GM04503 (cell line): ENCODE data around the gene ILK.

Source experiments
- DNase-seq: peaks from one replicate; pipeline ENCODE4 v3.0.0-alpha.2; 2012; ENCODE audit warnings: low read depth

The ILK gene

DNA sequence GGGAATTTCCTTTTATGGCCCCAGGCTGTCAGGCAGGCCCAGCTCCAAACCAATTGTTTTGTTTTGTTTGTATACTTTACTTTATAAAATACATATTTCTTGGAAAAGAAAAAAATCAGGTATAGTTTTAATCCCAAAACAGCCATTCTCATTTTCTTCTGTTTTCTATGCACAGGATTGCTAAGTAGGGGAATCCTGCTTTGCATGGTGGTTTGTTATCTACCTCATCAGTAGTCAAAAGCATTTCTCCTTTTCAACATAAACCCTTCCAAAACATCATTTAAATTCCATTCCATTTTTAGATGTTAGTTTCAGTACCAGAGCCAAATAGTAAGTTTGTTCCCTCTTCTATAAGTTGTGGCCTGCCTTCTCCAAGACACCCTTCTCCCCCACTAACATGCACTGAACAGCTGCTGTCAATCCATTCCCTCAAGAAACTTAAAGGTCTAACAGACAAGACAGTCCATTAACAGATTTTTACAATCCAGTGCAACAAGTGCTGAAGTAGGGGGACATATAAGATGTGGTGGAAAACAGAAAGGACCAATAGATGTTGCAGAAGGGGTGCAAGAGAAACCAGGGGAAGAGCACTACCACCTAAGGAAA is 3.7 kb downstream of the ILK start:
- DNase-seq = no peak

DNA sequence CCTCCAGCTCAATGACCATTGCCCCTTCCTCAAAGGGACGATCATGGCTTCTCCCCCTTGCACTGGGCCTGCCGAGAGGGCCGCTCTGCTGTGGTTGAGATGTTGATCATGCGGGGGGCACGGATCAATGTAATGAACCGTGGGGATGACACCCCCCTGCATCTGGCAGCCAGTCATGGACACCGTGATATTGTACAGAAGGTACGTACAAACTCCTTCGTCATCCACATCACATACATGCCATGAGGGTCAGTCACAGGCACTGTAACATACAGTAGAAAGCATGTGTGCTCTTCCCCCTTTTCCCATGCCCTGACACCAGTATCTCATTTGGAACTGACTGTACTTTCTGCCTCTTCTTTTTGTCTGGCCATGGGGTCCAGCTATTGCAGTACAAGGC is 4.4 kb downstream of the ILK start:
- no peak for DNase-seq

DNA sequence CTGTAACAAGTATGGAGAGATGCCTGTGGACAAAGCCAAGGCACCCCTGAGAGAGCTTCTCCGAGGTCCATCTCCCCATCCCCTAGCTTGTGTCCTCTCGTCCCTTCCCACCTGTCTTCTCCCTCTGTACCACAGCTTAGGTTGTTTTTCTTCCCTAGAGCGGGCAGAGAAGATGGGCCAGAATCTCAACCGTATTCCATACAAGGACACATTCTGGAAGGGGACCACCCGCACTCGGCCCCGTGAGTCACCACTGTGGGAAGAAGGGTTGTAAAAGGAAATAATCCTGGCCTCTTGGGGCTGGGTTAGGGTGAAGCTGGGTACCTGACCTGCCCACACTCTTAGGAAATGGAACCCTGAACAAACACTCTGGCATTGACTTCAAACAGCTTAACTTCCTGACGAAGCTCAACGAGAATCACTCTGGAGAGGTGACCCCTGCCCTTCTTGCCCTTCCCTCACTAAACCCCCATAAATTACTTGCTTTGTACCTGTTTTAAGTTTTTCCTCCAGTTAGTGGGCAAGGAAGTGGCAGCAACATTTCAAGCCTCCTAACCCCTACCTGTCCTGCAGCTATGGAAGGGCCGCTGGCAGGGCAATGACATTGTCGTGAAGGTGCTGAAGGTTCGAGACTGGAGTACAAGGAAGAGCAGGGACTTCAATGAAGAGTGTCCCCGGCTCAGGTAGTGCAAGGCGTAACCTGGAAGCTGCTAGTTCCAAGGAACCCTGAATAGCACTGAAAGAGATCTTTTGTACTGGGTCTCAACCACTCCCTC is 5.3 kb downstream of the ILK start:
- DNase-seq = no peak

DNA sequence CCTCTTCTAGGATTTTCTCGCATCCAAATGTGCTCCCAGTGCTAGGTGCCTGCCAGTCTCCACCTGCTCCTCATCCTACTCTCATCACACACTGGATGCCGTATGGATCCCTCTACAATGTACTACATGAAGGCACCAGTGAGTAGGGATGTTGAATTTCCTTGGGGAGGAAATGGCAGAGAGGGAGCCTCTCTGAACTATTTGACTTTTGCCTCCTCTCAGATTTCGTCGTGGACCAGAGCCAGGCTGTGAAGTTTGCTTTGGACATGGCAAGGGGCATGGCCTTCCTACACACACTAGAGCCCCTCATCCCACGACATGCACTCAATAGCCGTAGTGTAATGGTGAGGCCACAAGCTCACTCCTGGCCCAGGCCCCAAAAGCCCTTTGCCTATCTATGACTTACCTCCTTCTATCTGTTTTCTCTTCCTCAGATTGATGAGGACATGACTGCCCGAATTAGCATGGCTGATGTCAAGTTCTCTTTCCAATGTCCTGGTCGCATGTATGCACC is 6.0 kb downstream of the ILK start:
- no peak for DNase-seq

DNA sequence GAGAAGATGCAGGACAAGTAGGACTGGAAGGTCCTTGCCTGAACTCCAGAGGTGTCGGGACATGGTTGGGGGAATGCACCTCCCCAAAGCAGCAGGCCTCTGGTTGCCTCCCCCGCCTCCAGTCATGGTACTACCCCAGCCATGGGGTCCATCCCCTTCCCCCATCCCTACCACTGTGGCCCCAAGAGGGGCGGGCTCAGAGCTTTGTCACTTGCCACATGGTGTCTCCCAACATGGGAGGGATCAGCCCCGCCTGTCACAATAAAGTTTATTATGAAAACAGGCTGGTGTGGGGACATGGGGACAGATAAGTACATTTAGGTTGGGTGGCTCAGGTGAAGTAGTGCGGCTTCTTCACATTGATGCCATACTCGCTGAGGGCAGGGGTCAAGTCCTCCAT is 7.0 kb downstream of the ILK start:
- no peak for DNase-seq

DNA sequence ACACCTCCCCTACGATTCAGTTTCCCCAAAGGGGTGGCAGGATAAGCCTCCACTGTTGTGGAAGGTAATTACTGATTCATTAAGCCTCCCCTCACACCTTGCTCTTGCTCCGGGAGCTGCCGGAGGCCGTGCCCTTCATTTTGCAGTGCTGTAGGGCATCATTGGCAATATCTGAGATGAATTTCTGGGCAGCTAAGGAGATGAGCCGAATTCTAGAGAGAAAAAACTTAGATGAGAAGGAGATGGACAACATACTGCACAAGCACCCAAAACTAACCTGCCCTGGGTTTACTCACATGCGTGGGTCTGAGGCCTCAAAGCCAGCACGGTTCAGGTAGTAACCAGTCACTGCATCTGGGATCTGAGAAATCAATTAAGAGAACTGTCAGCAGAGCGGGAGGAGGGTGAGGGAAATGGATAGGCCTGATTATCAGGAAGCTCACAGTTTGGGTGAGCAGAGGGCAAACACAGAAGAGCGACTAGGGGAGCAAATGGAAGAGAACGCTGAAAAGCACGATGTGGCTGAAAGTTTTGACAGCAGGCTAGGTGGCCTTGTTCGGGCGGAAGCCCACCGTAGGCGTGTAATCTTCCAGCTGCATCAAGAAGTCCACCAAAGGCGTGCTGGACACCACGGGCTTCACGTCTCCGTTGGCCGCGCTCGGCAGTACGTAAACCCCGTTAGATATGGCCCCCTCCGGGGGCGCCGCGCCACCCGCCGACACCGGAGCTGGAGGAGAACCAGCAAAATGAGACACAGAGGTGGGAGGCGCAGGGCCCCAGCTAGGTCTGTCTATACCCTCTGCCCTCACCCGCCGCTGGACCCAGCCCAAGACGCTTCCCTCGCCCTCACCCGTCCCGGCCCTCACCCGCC is 7.8 kb downstream of the ILK start:
- DNase-seq = no peak

DNA sequence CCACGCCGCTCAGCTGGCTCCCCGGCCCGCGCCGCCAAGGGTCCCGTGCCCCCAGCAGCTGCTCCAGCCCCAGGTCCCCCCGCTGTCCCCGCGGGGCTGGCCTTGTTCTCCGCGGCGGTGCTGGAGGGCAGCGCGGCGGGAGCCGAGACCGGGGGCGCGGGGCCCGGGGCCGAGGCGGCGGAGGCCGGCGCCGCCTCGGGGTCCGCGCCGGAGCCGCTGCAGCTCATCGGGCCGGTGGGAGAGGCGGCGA is 8.3 kb downstream of the ILK start:
- DNase-seq = no peak

DNA sequence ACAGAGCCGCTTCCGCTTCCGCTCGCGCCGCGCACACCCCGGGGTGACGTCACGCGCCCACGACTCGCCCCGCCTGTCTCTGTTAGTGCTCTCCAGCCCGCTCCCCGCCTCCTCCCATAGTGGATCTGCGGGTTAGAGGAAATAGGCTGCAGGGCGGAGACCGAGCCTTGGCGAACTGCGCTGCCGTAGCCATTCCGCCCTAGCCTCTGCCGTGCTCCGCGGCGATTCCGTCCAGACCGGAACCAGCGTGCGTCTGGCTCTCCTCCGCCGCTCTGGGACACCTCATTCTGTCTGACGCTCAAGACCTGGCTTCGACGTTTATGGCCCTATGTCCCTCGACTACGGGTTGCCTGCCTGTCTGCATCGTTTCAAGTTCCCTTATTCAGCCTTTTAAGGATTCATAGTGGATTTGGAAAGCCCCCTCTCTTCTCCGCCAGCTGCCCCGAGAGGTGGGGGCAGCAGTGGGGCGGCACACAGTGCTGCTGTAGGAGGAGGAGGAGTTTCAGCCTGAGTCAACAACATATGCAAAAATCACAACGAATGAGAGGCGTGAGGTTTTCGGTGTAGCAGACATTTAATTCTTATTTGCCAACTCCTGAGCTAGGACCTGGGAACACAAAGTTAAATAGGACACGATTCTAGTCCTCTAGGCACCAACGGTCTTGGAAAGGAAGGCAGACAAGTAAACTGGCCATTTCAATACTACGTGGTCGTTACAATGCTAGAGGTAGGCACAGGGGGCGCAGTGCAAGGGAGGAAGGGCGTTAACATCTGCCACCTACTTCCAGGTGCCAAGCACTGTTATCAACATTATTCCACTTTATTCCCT is 8.9 kb downstream of the ILK start, which contains the start of gene TAF10:
Gene TAF10, minus strand, starts transcription at position 4 of the 829 bp plus-strand sequence. CDS start 27 bp downstream, outside the sequence.
- peak; percentile 77 for DNase-seq

DNA sequence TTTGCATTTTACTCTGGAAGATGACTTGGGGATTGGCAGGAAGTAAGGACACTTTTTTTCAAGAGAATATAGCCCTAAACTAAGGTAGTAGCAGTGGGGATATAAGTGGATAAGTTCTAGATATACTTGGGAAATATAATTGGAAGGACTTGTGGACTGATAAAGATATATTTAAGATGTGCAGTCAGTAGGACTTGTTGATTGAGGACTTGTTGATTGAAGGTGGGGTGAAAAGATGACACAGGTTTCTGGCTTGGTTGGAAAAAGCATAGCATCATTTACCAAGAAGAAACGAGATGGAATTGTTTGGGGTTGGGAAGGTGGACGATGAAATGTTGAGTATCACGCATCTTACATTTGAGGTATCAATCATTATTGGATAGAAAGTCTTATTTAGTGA is 9.9 kb downstream of the ILK start:
- no peak for DNase-seq

DNA sequence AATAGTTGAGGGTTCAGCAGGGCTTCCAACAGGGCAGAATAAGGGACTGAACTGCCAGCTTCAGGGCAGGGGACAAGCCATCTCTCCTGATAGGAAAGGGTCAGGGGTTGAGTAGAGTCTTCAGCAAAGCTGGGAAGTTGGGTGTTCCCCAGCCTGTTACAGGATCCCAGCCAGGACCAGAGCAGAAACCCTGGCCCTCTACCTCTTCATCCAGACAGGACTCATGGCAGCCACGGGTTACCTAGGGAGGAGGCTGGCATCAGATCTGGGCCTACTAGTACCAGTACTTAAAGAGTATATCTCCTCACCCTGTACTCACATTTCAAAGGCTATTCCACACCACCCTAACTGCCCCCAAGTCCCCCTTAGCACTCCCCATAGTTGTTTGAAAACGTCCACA is 10.9 kb downstream of the ILK start:
- no peak for DNase-seq

DNA sequence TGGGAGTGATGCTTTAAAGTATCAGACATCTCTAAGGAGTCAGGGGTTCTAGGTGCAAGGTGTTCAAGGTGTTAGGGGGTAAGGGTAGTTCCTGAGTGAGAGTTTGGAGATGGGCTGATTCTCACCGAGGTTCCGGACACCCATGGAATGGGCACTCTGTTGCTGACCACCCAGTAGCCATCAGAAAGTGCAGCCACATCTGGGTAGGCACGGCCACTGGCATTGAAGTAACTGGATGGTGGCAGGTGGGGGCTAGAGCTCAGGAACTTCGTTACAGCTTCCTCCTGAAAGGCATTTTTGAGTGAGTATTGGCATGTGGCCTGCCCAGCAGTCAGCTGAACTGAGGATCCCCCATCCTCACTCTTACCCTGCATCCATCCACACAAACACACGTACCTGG is 11.5 kb downstream of the ILK start:
- DNase-seq = no peak

DNA sequence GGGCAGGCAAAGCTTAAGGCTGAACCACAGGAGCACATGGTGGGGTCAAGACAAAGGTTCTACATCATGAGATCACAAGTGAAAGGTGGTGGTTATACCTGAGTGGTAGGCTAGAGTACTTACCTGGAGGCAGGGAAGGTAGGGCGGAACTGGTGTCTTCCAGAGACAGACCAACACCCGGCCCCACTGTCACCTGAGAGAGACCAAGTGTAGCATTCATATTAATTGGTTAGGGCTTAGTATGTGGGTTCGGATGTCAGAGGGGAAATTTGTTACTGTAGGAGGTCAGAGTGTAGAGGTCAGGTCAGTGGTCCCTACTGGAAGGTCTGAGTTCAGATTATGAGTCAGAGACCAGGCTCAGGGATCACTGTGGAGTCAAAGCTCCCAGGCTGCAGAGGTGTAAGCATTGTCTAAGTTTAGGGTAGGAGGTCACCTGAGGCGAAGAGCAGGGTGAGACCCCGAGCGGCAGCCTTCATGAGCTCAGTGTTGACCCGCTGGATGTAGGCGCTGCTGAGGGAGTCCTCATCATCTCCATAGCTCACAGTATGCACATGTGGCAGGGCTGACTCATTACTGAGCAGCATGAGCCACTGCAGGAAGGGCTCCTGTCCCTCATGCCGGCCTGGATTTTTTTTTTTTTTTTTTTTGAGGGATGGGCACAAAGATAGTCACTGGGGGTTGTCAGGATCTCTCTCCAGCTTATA is 12.5 kb downstream of the ILK start:
- no peak for DNase-seq

DNA sequence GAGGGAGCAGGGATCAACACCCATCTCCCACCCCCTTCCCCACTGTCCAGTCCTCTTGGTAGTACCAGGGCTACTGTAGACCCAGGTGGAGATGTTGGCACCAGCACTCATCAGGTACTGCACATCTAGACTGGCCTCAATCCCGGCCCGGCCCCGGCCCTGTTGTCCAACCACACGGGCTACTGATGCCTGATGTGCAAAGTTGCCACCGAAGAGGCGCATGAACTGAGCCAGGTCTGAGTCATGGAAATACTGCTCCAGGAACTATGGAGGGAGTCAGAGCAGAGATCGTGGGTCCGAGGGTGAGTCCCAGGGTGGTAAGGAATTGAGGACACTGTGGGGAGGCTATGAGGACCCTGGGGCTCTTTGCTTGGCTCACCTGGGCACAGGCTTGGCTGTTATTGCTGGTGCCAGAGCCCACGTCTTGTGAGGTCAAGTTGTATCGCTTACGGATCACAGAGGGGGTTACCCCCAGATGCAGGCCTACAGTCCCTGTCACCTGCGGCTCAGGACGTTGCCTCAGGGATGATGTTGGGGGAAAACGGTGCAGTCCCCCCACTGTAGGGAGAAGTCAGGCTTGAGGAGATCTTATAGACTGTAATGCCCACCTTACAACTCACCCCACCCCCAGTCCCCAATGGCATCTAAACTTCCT is 13.1 kb downstream of the ILK start:
- DNase-seq = no peak

DNA sequence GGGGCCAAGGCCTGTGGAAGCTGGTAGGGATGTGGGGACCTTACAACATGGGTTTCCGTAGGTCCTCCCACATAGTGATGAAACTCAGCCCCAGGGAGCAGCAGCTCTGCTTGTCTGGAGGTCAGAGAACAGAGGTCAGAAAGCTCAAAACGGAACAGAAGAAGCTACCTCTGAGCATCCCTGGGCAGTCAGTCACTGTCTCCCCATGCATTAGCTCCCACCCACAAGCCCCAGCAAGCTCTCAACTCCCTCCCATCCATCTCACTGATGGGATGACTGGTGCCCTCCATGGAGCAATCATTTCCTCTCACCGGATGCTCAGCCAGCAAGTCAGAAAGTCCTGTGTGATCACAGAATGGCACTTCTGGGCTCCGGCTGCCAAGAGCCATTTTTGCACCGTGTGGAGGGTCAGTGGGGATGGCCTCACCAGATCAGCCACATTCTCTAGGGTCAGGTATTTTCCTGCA is 13.8 kb downstream of the ILK start:
- DNase-seq = no peak

DNA sequence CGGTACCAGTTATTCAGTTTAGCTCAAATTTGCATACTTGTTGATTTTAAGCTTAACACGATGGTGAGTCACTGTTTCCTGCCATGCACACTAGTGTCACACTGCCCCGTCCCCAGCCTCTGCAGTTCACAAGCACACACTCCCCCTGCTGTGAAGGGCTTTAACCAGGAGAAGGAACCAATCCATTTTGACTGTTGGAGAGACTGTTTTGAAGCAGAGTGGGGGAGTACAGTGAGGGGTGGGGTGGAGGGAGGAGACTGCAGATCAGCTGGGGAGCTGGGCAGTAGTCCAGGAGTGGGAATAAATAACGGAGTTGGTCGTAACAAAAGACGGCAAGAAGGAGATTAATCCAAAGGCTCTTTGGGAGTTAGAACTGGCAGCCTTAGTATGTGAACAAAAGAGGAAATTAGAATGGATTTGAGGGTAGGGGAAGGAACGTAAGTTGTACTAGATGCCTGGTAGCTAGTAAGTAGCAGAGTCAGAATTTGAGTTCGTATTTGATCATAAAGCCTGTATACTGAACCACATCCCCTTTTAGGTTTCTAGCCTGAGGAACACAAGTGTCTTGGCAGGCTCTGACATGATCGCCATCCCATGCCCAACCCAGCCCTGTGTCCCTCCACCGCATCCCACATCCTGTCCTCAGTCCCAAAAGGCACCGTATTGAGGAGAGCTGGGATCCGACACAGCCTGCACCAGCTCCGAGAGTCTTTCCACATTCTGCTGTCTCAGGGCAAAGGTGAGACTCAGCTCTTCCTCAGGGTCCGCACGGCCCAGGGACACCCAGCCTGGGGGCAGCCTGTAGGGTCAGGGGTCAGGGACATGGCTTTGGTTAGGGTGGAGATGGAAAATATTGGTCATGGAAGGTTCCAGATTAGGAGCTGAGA is 14.8 kb downstream of the ILK start:
- DNase-seq = no peak

DNA sequence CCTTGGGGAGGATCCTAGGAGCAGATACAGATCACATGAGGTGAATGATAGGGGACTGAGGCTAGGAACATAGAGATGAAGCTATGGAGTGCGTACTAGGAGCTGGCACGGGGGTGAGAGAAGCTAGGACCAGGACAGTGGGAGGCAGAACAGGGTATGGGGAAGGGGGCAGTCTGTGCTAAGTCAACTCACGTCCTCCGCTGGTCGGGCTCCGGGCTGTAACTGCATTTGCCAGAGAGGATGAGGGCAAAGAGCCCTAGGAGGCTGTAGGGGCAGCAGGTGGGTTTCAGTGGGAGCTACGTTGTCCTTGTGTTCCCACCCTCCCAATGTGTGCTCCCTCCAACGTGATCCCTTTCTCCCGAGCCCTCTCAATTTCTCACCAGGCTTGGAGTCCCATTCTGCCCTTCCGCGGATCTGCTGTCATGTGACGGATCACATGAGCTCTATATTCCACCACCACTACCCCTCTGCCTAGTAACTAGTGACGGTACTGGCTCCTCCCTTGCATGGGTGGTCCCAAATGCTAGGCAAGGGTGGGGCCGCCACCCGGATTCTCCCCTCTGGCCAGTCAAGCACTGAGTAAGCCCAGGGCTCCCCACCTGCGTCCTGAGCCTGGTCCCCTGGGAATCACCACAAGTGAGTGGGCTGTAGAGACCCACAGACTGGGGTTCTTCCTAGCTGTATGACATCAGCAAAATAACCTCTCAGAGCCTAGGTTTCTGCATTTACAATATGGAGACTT is 15.6 kb downstream of the ILK start, which contains the start of gene TPP1:
Gene TPP1, minus strand, starts transcription at position 419 of the 742 bp plus-strand sequence. Its CDS starts 22 bp downstream, at position 397.
- peak; percentile 80 for DNase-seq

DNA sequence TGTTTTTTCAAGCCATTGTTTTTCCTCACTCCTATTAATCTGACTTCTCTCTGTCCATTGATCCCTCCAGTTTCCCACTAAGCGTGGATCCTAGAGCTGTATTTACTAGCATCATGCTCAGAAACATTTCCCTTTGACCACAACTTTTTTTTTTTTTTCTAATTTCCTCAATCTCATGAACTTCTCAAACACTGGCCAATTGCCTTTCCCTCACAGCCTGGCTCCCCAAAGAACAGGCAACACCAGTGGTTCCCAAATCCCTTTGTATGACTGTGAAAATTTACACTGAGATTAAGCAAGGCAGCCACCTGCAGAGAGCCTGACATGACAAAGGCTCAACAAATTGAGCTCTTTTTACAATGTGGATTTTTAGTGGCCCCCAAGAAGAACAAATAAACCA is 17.1 kb downstream of the ILK start:
- no peak for DNase-seq

DNA sequence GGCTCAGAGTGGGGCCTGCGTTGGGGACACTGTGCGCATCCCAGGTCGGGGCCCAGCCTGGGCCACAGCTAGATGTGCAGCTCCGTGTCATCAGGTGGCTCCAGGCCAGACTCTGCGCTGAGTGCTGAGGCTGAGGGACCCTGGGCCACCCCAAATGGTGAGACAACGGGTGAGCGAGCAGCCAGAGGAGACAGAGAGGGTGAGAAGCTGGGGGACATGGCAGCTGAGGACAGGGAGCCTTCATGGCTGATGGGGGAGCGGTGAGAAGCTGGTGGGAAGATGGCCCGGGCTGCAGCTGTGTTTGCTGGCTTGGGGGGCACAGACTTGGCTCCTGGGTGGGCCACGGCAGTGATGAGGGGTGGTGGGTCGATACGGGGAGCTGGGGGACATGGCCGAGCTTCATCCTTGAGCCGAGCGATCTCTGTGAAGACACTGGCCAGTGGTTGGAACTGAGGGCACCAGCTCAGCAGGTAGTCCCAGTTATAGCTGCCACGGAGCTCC is 18.2 kb downstream of the ILK start:
- no peak for DNase-seq
